K562 (cell line): ENCODE measurements around the gene CHPF2. TPM values are rescaled to one million over a fixed set of nuclear protein-coding genes. Genes with fewer than 3 reads are reported as not detected.

Experiments
- ATAC-seq: fragments of 200-7000 bp; cut with Tn5 transposase; 3 replicates; pipeline ENCODE4 v1.9.1; 2020; ENCODE audit warnings: moderate library complexity
- BruUV-seq: library from RNA; stranded (reverse); fragments of 400-500 nt; replicated peaks from 2 replicates; lab custom pipeline; 2021; lab: Mats Ljungman, UMichigan
- CTCF ChIA-PET: fragments of 300-600 bp; formaldehyde crosslinking; extraction: SDS; loops from one replicate; lab custom pipeline; 2021; ENCODE audit warnings: low intra/inter-chr PET ratio; lab: Yijun Ruan, JAX
- POLR2A ChIA-PET: fragments of 300-600, 350-650 bp; sonication (Branson Sonifier 250); formaldehyde crosslinking; extraction: SDS; loops from one replicate; lab custom pipeline; 2021; ENCODE audit warnings: antibody characterized with exemption, inconsistent platforms; lab: Yijun Ruan, JAX
- DNase-seq, 4 experiments: peaks; one replicate each; pipeline versions ENCODE4 v3.0.0 to v3.0.0-alpha.2; 2011 to 2018; ENCODE audit warnings: low spot score in 3 of 4, mixed read lengths in 3 of 4; ENCODE audit errors: extremely low read depth in 1 of 4
- FAIRE-seq: peaks from 2 replicates; lab custom pipeline; 2011; peaks lifted over from hg19 to GRCh38; lab: Jason Lieb, UNC
- H2AFZ ChIP-seq: 2 replicates; pipeline ENCODE4 v1.6.0; 2011; ENCODE audit warnings: low read depth, low read length, control low read depth, inconsistent platforms
- H3K27ac ChIP-seq: fragments of 200-600 bp; 3 replicates; pipeline ENCODE4 v1.8.0; 2011; ENCODE audit warnings: low read depth, mild to moderate bottlenecking, control low read depth, inconsistent platforms, low read length, moderate library complexity, mixed read lengths; ENCODE audit errors: extremely low read depth
- H3K27me3 ChIP-seq, 2 experiments: fragments of 300-600 bp in 1 of 2; 2 replicates in 1 of 2; 3 replicates in 1 of 2; pipeline versions ENCODE4 v1.6.0 to v1.8.0; 2011; ENCODE audit warnings: inconsistent platforms in 2 of 2, low read length in 2 of 2, mild to moderate bottlenecking in 1 of 2, mixed read lengths in 1 of 2, moderate library complexity in 1 of 2; ENCODE audit not compliant: control insufficient read depth in 2 of 2, insufficient read depth in 2 of 2
- H3K36me3 ChIP-seq: fragments of 300-600 bp; 3 replicates; pipeline ENCODE4 v1.8.0; 2011; ENCODE audit warnings: mild to moderate bottlenecking, low read length, inconsistent platforms; ENCODE audit not compliant: control insufficient read depth, insufficient read depth
- H3K4me1 ChIP-seq, 2 experiments: fragments of 200-600 bp in 1 of 2; replicated peaks in 1 of 2; 2 replicates in 1 of 2; 3 replicates in 1 of 2; pipeline versions ENCODE4 v1.5.1 to v1.8.0; 2011; ENCODE audit warnings: inconsistent platforms in 2 of 2, low read length in 2 of 2, mild to moderate bottlenecking in 1 of 2, mixed read lengths in 1 of 2, moderate library complexity in 1 of 2; ENCODE audit not compliant: control insufficient read depth in 2 of 2, insufficient read depth in 2 of 2
- H3K4me2 ChIP-seq: 2 replicates; pipeline ENCODE4 v1.6.1; 2011; ENCODE audit warnings: low read length, control low read depth, inconsistent platforms, mixed read lengths; ENCODE audit not compliant: insufficient read depth
- H3K4me3 ChIP-seq: fragments of 200-600 bp; sonication (generic), shearing (Covaris generic); 2 replicates; pipeline ENCODE4 v1.5.1; 2016; ENCODE audit warnings: control low read depth, inconsistent platforms
- H3K79me2 ChIP-seq: fragments of 200-600 bp; 3 replicates; pipeline ENCODE4 v1.8.0; 2011; ENCODE audit warnings: low read length, inconsistent platforms; ENCODE audit not compliant: control insufficient read depth, insufficient read depth
- H3K9ac ChIP-seq, 2 experiments: 2 replicates each; pipeline versions ENCODE4 v1.6.0 to v1.6.1; 2011; ENCODE audit warnings: low read depth in 2 of 2, low read length in 2 of 2, control low read depth in 1 of 2, inconsistent platforms in 1 of 2, mild to moderate bottlenecking in 1 of 2, mixed read lengths in 1 of 2; ENCODE audit not compliant: insufficient read depth in 1 of 2
- H3K9me1 ChIP-seq: one replicate; pipeline ENCODE4 v1.6.0; 2011; ENCODE audit warnings: inconsistent platforms, mild to moderate bottlenecking, low read length, moderate library complexity; ENCODE audit not compliant: control insufficient read depth, insufficient read depth
- H3K9me3 ChIP-seq: replicated peaks from 2 replicates; pipeline ENCODE4 v1.5.1; 2011; ENCODE audit warnings: low read depth, low read length, inconsistent platforms; ENCODE audit not compliant: control insufficient read depth, insufficient read depth
- H4K20me1 ChIP-seq: replicated peaks from 2 replicates; pipeline ENCODE4 v1.6.1; 2011; ENCODE audit warnings: low read length, inconsistent platforms, mixed read lengths; ENCODE audit not compliant: control insufficient read depth, insufficient read depth
- E2F3 ChIP-seq: fragments of 250-450 bp; sonication (Bioruptor Pico); IDR thresholded peaks from 2 replicates; pipeline ENCODE4 v1.4.0; 2020; ENCODE audit warnings: mild to moderate bottlenecking
- EWSR1 ChIP-seq: fragments of 450-650 bp; IDR thresholded peaks from 2 replicates; pipeline ENCODE4 v1.6.1; 2018; ENCODE audit warnings: borderline replicate concordance, mild to moderate bottlenecking, low read depth, moderate library complexity; ENCODE audit not compliant: partially characterized antibody
- FOXJ2 ChIP-seq: fragments of 200-800 bp; sonication (Bioruptor generic); IDR thresholded peaks from 2 replicates; pipeline ENCODE4 v1.6.1; 2016; ENCODE audit warnings: missing genetic modification characterization, missing compliant biosample characterization
- HDAC2 ChIP-seq: fragments of 450-650 bp; IDR thresholded peaks from 2 replicates; pipeline ENCODE4 v1.6.1; 2016; ENCODE audit warnings: mild to moderate bottlenecking
- JUN ChIP-seq, 2 experiments: sonication (generic) in 1 of 2; formaldehyde crosslinking in 1 of 2; IDR thresholded peaks; 2 replicates each; pipeline versions ENCODE4 v1.6.1 to v1.8.0; 2012 to 2022; ENCODE audit warnings: borderline replicate concordance in 2 of 2, mild to moderate bottlenecking in 2 of 2, improper control_type of control experiment in 1 of 2, low read depth in 1 of 2, low read length in 1 of 2, missing genetic modification reagents in 1 of 2
- MNT ChIP-seq, 2 experiments: fragments of 450-650 bp; conservative IDR thresholded peaks; 2 replicates each; pipeline ENCODE4 v1.6.1; 2017; ENCODE audit warnings: mild to moderate bottlenecking in 2 of 2, moderate library complexity in 2 of 2
- NR2C1 ChIP-seq, 2 experiments: fragments of 450-650 bp; IDR thresholded peaks; 2 replicates each; pipeline ENCODE4 v1.6.1; 2017; ENCODE audit warnings: mild to moderate bottlenecking in 2 of 2, antibody characterized with exemption in 1 of 2, inconsistent platforms in 1 of 2, missing compliant biosample characterization in 1 of 2, missing genetic modification characterization in 1 of 2
- ZKSCAN8 ChIP-seq: fragments of 200-800 bp; sonication (Bioruptor generic); IDR thresholded peaks from 2 replicates; pipeline ENCODE4 v1.6.1; 2016; ENCODE audit warnings: missing genetic modification characterization, missing compliant biosample characterization
- ZMIZ1 ChIP-seq, 2 experiments: fragments of 150-350 bp in 1 of 2; IDR thresholded peaks; 2 replicates each; pipeline ENCODE4 v1.6.1; 2012 to 2016; ENCODE audit warnings: low read depth in 2 of 2, low read length in 2 of 2, mild to moderate bottlenecking in 1 of 2, moderate library complexity in 1 of 2
- ZNF274 ChIP-seq: IDR thresholded peaks from 2 replicates; pipeline ENCODE4 v1.6.1; 2011; ENCODE audit warnings: low read depth, mild to moderate bottlenecking, low read length, moderate library complexity, borderline replicate concordance
- ZNF586 ChIP-seq: fragments of 450-650 bp; formaldehyde crosslinking; conservative IDR thresholded peaks from 2 replicates; pipeline ENCODE4 v1.4.0; 2020; ENCODE audit warnings: mild to moderate bottlenecking, moderate library complexity
- ZNF76 ChIP-seq: fragments of 250-450 bp; sonication (Bioruptor Pico); IDR thresholded peaks from 2 replicates; pipeline ENCODE4 v1.4.0; 2020; ENCODE audit warnings: mild to moderate bottlenecking, moderate library complexity, borderline replicate concordance
- WGBS: fragments of 100-300 bp; shearing (Covaris generic); methylation state at CpG from one replicate; pipeline ENCODE4 v1.1.6; 2016; ENCODE audit warnings: low coverage, mixed read lengths; ENCODE audit not compliant: insufficient coverage; ENCODE audit errors: missing lambda C conversion rate; 5-methylcytosine and 5-hydroxymethylcytosine counted together
- in situ Hi-C: fragments of 300-500 bp; cut with MboI; formaldehyde crosslinking; loops from 4 replicates; pipeline ENCODE4 v1.15.0; 2018; ENCODE audit warnings: inconsistent platforms, mixed read lengths
- intact Hi-C: fragments of 100-400 bp; cut with micrococcal nuclease; formaldehyde crosslinking; loops from 2 replicates; pipeline ENCODE4 v1.14.2; 2022
- polyA plus RNA-seq, 8 experiments: library from polyadenylated mRNA; depleted of rRNA in 4 of 8; stranded (reverse) in 5 of 8; unstranded in 3 of 8; fragments of >200 nt; fragmentation: Nextera tagmentation in 2 of 8; fragmentation: Illumina TruSeq in 1 of 8; extraction: Ambion mirVana in 2 of 8; extraction: Trizol in 1 of 8; gene quantifications; 2 replicates each; pipeline versions ENCODE4 v1.2.1 to v1.2.3, GENCODE V29; 2011 to 2014; ENCODE audit warnings: inconsistent platforms in 1 of 8, missing spikeins in 1 of 8
- total RNA-seq, 7 experiments: library from RNA; depleted of rRNA in 6 of 7; stranded (reverse); fragments of >200 nt in 6 of 7; fragmentation: Illumina TruSeq in 2 of 7; extraction: Trizol in 2 of 7; gene quantifications; 2 replicates each; pipeline versions ENCODE4 v1.2.1 to v1.2.3, GENCODE V29; 2011 to 2021; ENCODE audit warnings: low replicate concordance in 1 of 7
- TF ChIP-seq, protein P1 (sequence below): fragments of 250-450 bp; sonication (Bioruptor Pico); IDR thresholded peaks from 2 replicates; pipeline ENCODE4 v1.5.0; 2021

Gene CHPF2
- total and polyA plus RNA-seq, 9 of the 15 experiments (the other 6 are each of a cell fraction or from before 2014, with no cell fraction given) = 0.08 to 32.8 (median 10.5) TPM

DNA sequence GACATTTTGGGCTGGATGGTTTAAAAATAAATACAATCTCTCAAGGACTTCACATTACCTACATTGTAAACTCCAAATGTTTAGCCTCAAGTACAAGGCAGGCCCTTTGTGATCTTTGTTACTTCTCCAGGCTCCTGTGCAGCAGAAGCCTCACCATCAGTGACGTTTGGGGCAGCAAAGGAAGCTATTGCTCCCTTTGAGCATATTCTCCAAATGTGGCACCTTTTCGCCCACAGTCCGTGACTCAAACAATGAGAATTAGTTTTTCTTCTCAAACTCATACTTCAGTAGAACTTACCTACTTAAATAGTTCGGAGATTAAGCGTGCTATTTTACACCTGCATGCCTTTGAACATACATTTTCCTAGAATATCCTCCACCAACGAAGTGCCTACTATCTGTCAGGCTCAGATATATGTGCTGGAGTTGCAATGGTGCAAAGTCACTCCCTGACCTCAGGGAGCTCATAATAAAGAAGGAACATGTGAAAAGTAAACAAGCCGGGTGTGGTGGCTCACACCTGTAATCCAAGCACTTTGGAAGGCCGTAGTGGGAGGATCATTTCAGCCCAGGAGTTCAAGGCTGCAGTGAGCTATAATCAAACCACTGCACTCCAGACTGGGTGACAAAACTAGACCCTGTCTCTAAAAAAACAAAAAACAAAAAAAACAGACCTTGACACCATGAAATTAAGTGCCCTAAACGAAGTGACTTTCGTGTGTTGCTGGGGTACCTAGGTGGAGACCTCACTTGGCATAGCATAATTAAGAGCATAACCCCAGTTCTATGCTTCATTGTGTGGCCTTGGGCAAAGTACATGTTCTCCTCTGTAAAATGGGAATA is 4.0 kb upstream of the CHPF2 start:
- H3K79me2 ChIP-seq = peaks cover 34% of the 10 kb centered on the region
- peaks cover 6% of the 10 kb centered on the region for H3K9me1 ChIP-seq
- 18% methylated on average over 10 of the region's 10 CpGs for WGBS
- peak overlapping the region; percentile 62 to 89; a peak in 3 of 4 replicates for H3K9ac ChIP-seq
- CTCF ChIA-PET = interaction anchor here (0.7 kb wide), 1 partner anchor 11 kb away, joined by 3 read pairs; no protein-coding TSS in a partner anchor
- 0 out of 2 replicates have a peak, but pooled peaks cover 2% of the 10 kb centered on the region for H4K20me1 ChIP-seq
- H3K9me3 ChIP-seq = no peaks in the 10 kb centered on the region
- in situ Hi-C loops = no loop called here
- intact Hi-C loops = no loop called here
- peaks cover 31% of the 10 kb centered on the region for H3K36me3 ChIP-seq
- peak in 1 of 4 experiments; percentile 76 for DNase-seq
- peak overlapping the region; percentile 96 for H2AFZ ChIP-seq
- peak overlapping the region; percentile 92 for H3K4me2 ChIP-seq
- H3K27me3 ChIP-seq = no peaks in the 10 kb centered on the region
- H3K4me3 ChIP-seq = peak overlapping the region; percentile 82
- peak; percentile 73 for FAIRE-seq
- H3K4me1 ChIP-seq = peaks cover 27 to 37% of the 10 kb centered on the region in 2 experiments; a peak in 4 of 5 replicates
- BruUV-seq = no TSS peak
- ATAC-seq = 0 out of 3 replicates have a peak, but pooled peaks have one; percentile 3
- peak overlapping the region; percentile 62 for H3K27ac ChIP-seq
- POLR2A ChIA-PET = interaction anchor here (0.6 to 3.6 kb wide), 7 partner anchors 10 to 817 kb away, joined by 3 to 36 read pairs (median 4); no protein-coding TSS in a partner anchor
- no peak for TF ChIP-seq ZKSCAN8 (CRISPR knock-in tag)
- no peak for TF ChIP-seq ZNF76 (CRISPR knock-in tag)
- TF ChIP-seq ZMIZ1 (IDR thresholded peaks at IDR 0.05; ENCODE audit: low read depth in 2 of 2, low read length in 2 of 2) = no peak
- TF ChIP-seq NR2C1 (IDR thresholded peaks at IDR 0.05) = no peak
- no peak for TF ChIP-seq NR2C1 (tag; IDR thresholded peaks at IDR 0.05)
- no peak for TF ChIP-seq ZNF274
- no peak for TF ChIP-seq ZNF586 (CRISPR knock-in tag)
- TF ChIP-seq JUN (IDR thresholded peaks at IDR 0.05; ENCODE audit: borderline replicate concordance, low read depth, low read length) = no peak
- no peak for TF ChIP-seq JUN (CRISPR knock-in tag; IDR thresholded peaks at IDR 0.05; ENCODE audit: borderline replicate concordance)
- TF ChIP-seq, protein P1, sequence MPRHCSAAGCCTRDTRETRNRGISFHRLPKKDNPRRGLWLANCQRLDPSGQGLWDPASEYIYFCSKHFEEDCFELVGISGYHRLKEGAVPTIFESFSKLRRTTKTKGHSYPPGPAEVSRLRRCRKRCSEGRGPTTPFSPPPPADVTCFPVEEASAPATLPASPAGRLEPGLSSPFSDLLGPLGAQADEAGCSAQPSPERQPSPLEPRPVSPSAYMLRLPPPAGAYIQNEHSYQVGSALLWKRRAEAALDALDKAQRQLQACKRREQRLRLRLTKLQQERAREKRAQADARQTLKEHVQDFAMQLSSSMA (CRISPR knock-in tag) = no peak
- no peak for TF ChIP-seq E2F3 (CRISPR knock-in tag)
- no peak for TF ChIP-seq FOXJ2 (tag)
- no peak for TF ChIP-seq EWSR1
- TF ChIP-seq HDAC2 = 0 out of 2 replicates have a peak, but pooled peaks have one; percentile 35
- TF ChIP-seq MNT (conservative IDR thresholded peaks at IDR 0.05) = peak; percentile 25 to 66; a peak in 3 of 4 replicates
